ENCODE measurements around the gene JAG2. TPM values are rescaled to one million over a fixed set of nuclear protein-coding genes. Genes with fewer than 3 reads are reported as not detected.

Gene JAG2
- total RNA-seq, 1 experiment from 2014 or later, result 17.9 TPM

DNA sequence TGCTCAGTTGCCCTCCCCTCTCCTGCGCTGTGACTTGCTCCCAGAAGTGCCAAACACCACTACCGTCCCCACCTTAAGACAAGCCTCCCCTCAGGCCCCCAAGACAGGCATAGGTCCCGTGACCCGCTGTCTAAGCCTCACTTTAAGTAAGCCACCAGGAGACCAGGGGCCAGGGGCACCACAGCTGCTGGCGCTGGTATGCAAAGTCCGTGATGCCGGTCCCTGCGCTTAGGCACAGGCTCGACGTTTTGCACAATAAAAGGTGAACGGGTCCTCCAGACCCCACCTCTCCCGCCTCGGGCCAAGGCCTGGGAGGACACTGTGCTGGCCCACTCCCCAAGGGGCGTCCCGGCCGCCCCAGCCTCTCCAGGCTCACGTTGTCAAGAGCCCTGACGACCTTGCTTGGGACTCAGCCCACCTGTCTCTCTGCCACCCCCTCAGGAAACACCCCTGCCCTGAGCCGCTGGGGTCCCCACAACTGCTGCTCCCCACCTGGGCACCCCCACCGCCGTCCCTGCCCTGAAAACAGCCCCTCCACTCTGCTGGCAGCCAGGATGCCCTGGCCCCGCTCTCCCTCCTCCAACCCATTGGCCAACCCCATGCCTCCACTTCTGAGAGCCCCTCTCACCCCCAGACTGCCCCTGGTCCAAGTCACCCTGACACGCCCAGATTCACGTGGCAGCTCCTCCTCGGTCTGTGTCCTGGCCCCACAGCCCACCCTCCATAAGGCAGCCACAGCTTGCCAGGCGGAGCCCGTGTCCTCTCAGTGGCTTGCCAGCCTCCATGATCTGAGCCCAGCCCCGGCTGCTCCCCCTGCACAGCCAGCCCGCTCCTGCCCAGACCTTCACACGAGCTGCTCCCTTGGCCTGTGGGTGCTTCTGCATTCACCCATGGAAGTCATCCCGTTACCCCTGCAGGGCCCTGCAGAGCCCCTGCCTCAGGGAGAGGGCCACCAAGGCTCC lies 11.9 kb downstream of the JAG2 start:
- no peaks in the 10 kb centered on the region for H3K36me3 ChIP-seq (replicated peaks; ENCODE audit: control insufficient read depth, insufficient read depth, low read length)
- H3K27me3 ChIP-seq (ENCODE audit: control insufficient read depth, insufficient read depth, low read length), result no peaks in the 10 kb centered on the region
- DNase-seq, result no peak
- H3K4me3 ChIP-seq (ENCODE audit: insufficient read depth, low read depth, low read length), result no peak overlapping the region

DNA sequence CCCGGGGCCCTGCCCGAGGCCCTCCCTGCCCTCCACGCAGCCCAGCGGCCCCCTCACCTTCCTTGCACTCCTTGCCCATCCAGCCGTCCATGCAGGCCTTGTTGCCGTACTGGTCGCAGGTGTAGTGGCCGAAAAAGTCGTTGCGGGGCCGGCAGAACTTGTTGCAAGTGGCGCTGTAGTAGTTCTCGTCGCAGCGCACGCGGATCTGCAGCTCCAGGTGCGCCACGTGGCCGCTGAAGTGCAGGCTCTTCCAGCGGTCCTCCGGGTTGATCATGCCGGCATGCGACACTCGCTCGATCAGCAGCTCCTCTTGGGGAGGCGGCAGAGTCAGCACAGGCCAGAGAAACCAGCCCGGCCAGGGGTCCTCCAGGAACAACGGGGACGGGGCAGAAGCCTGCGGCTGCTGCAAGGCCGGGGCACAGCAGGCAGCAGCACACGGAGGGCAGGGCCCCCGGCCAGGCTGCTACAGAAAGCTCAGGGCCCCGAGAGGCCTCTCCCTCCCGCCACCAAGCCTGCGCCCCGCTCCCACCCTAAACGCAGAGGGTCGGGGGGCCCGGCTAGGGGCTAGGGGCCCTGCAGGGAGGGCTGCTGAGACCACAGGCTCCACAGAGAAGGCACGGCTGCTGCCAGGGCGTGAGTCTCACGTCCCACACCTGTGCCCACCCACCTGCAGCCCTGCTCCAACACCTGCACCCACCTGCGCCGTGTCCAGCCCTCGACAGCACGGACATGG lies 12.7 kb downstream of the JAG2 start:
- H3K27me3 ChIP-seq (ENCODE audit: control insufficient read depth, insufficient read depth, low read length), result no peaks in the 10 kb centered on the region
- H3K36me3 ChIP-seq (replicated peaks; ENCODE audit: control insufficient read depth, insufficient read depth, low read length), result no peaks in the 10 kb centered on the region
- H3K4me3 ChIP-seq (ENCODE audit: insufficient read depth, low read depth, low read length), result no peak overlapping the region
- DNase-seq, result peak; percentile 87

DNA sequence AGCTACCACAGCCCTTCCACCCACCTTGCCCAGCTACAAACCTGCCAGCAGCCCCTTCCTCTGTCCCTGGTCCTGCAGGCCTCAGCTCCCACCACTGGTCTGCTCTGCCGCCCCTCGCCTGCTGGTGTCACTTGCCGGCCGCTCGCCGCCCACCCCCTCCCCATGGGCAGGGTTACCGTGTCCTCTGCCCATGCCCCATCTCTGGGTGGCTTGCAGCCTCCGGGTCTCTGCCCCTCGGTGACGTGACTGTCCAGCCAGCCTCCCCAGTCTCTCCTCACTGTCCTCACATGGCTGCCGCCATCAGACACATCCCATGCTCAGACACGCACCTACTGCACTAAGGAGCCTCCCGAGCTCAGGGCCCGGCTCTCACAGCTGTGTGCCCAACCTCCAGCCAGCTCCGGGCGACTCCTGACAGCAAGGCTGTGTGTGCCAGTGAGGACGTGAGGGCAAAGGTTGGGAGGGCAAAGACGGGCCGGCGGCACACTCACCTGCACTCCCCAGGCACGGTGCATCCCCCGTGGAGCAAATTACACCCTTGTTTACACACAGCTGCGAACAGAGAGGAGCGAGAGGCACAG lies 13.4 kb downstream of the JAG2 start:
- no peaks in the 10 kb centered on the region for H3K27me3 ChIP-seq (ENCODE audit: control insufficient read depth, insufficient read depth, low read length)
- H3K36me3 ChIP-seq (replicated peaks; ENCODE audit: control insufficient read depth, insufficient read depth, low read length), result no peaks in the 10 kb centered on the region
- DNase-seq, result peak; percentile 87
- no peak overlapping the region for H3K4me3 ChIP-seq (ENCODE audit: insufficient read depth, low read depth, low read length)

DNA sequence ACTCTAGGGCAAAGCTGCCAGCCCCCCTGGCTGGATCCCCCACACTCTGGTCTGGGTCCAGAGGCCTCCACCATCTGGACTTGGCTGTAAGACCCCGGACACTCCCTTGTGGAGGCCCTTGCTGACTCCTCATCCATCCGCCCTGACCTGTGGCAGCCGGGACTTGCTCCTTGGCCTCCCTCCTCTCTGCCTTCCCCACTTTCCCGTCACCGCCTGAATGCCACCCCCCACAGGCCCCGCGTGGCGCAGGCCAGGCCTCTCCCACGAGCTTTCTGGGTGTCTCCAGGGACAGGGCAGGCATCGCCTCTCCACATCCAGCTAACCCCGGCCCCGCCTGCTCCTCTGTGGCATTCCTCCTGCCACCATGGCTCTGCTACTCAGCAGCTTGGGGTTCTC lies 14.1 kb downstream of the JAG2 start:
- DNase-seq, result no peak
- no peaks in the 10 kb centered on the region for H3K27me3 ChIP-seq (ENCODE audit: control insufficient read depth, insufficient read depth, low read length)
- H3K4me3 ChIP-seq (ENCODE audit: insufficient read depth, low read depth, low read length), result no peak overlapping the region
- H3K36me3 ChIP-seq (replicated peaks; ENCODE audit: control insufficient read depth, insufficient read depth, low read length), result no peaks in the 10 kb centered on the region

DNA sequence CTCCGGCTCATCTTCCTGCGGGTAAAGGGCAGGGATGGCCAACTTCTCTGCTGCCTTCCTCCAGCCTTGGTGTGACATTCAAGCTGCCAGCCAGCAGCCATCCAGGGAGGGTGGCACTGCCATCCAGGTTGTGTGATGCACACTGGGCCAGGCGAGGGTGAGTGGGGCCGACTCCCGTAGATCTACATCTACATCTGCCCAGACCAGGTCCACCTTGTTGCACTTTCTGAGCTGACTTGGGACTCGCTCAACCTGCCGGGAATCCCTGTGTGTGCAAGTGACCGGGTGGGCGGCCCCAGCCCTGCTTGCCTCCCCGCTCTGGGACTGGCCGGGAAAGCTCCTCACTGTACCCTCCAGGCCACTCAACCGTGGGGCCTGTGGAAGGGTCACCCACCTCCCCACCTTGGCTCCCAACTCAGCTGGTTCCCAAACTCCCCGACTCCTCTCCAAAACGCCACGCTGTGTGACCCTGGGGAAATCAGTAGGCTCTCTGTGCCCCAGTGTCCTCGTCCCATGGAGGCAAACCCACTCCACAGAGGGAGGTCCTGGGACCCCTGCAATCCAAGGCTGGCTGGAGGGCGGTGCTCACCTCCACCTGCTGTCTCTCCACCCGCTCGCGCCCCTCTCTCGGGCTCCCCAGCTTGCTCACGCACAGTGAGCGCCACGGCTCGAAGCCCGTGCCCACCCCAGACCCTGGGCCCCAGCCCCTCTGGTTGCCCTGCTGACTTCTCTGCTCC lies 14.7 kb downstream of the JAG2 start:
- peak; percentile 63 for DNase-seq
- Histone ChIP-seq H3K36me3 (replicated peaks; ENCODE audit: control insufficient read depth, insufficient read depth, low read length) (no peaks in the 10 kb centered on the region), H3K27me3 (ENCODE audit: control insufficient read depth, insufficient read depth, low read length) (no peaks in the 10 kb centered on the region), H3K4me3 (ENCODE audit: insufficient read depth, low read depth, low read length) (no peak overlapping the region)

DNA sequence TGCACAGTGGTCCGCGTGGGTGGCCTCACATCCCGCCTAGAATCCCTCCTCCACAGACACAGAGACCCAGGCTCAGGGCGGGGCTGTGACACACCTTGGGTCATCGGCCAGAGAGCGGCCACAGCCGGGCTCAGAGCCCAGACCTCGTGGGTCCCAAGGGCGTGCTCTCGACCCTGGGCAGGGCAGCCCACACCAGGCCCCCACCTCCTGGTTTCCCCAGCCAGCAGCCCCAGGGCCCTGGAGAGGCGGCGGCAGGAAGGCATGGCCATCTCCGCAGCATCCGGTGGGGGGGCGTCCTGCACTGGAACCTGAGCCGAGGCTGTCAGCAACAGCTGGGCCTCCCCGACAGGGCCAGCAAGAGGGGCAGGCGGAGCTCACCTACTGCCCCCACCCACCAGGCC lies 15.2 kb downstream of the JAG2 start:
- no peaks in the 10 kb centered on the region for H3K36me3 ChIP-seq (replicated peaks; ENCODE audit: control insufficient read depth, insufficient read depth, low read length)
- H3K27me3 ChIP-seq (ENCODE audit: control insufficient read depth, insufficient read depth, low read length), result no peaks in the 10 kb centered on the region
- no peak overlapping the region for H3K4me3 ChIP-seq (ENCODE audit: insufficient read depth, low read depth, low read length)
- peak; percentile 71 for DNase-seq

DNA sequence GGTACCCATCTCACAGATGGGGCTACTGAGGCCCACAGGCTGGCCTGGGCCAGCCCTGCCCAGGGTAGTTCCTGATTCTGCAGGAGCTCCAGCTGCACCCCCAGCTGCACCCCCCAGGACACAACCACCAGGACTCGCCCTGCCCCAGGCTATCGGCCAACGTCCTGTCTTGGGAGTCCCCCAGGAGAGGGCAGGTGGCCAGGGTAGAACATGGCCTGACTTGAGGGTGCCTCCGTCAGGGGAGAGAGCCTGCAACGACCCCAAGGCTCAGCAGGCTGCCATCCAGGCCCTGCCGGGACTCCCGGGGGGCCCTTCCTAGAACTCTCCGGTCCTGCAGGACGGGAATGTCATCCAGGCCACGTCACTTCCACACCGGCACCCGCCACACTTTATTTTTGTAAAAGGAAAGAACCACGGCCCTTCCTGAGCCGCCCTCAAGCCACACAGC lies 15.8 kb downstream of the JAG2 start:
- DNase-seq, result peak; percentile 65
- Histone ChIP-seq H3K4me3 (ENCODE audit: insufficient read depth, low read depth, low read length) (no peak overlapping the region), H3K36me3 (replicated peaks; ENCODE audit: control insufficient read depth, insufficient read depth, low read length) (no peaks in the 10 kb centered on the region), H3K27me3 (ENCODE audit: control insufficient read depth, insufficient read depth, low read length) (no peaks in the 10 kb centered on the region)

DNA sequence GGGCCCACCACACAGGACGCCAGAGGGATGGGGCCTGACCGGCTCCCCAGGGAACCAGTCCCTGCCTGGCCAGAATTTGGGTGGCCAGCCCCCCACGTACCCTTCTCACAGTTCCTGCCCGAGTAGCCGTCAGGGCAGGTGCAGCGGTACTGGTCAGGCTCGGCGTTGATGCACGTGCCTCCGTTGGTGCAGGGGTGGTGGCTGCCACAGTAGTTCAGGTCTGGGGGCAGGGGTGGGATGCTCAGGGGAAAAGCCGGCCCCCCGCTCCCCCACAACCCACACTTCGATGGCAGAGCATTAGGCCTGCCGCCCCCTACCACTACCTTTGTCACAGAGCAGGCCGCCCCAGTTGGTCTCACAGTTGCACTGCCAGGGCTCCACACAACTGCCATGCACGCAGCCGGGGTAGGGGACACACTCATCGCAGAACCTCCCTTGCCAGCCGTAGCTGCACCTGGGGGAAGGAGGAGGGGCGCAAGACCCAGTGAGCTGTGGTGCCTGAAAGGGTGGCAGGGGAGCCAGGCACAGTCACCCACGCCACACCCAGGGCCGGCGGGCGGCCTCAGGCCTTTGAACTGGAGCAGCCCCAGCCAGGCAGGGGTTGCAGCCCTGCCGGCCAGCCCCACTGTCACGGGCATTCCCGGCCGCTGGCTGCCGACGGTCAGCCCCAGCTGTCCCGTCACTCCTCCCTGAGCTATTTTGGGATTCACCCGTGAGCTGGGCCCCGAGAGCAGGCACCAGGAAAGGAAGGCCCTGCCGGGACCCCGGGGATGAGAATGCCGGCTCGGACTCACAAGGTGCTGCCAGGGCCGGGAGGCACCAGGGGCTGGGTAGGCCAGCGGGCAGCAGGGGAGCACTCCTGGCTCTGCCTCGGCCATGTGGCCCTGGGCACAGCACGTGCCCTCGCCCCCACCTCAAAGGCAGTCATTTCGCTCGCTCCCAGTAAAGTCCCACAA lies 16.5 kb downstream of the JAG2 start:
- Histone ChIP-seq H3K27me3 (ENCODE audit: control insufficient read depth, insufficient read depth, low read length) (no peaks in the 10 kb centered on the region), H3K4me3 (ENCODE audit: insufficient read depth, low read depth, low read length) (no peak overlapping the region), H3K36me3 (replicated peaks; ENCODE audit: control insufficient read depth, insufficient read depth, low read length) (no peaks in the 10 kb centered on the region)
- DNase-seq, result peak; percentile 71

DNA sequence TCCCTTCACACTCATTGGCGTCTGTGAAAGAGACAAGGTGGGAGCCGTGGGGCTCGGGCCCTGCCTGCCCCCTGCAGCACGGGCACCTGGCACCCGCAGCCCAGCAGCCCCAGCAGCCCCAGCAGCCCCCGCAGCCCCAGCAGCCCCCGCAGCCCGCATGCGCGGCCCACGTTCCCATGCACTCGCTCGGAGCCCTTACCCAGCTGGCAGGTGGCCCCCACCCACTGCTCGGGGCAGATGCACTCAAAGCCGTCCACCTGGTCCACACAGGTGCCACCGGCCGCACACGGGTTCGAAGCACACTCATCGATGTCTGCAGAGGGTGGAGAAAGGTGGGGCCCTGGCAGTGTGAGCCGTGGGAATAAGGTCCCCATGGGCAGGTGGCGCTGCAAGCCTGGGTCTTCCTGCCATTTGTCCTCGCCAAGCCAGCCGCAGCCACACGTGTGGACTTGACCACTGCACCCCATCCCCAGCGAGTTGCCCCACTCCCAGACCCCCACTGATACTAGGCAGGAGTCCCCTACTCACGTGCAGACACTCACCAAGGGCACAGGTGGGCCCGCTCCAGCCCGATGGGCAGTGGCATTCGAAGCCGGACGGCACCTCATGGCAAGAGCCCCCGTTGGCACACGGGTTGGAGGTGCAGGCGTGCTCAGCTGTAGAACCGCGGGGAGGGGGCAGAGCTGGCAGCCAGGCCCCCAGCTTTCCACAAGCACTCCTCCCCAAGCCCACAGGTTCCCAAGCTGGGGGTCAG lies 17.3 kb downstream of the JAG2 start:
- DNase-seq, result peak; percentile 74
- H3K36me3 ChIP-seq (replicated peaks; ENCODE audit: control insufficient read depth, insufficient read depth, low read length), result no peaks in the 10 kb centered on the region
- no peak overlapping the region for H3K4me3 ChIP-seq (ENCODE audit: insufficient read depth, low read depth, low read length)
- H3K27me3 ChIP-seq (ENCODE audit: control insufficient read depth, insufficient read depth, low read length), result no peaks in the 10 kb centered on the region

DNA sequence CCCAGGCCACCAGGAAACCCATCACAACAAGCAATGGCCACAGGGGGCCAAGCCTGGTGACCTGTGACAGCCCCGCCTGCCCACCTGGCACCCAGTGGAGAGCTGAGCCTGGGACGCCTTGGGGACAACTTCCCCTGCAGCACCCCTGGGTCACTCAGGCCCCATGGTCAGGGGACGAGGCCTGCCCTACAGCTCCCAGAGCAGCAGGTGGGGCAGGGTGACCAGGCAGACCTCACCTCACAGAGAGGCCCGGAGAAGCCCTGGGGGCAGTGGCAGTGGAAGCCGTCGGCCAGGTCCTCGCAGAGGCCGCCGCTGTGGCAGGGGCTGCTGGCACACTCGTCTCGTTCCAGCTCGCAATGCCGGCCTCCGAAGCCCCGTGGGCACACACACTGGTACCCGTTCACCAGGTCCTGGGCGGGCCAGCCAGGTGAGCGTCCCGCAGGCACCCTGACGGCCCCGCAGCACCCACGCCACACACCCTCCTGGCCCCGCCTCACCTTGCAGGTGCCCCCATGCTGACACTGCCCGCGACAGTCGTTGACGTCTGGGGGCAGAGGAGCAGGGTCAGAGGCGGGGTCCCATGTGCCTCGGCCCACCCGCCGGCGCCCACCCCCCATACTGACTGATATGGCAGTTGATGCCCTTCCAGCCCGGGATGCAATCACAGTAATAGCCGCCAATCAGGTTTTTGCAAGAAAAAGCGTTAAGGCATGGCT lies 18.1 kb downstream of the JAG2 start:
- H3K4me3 ChIP-seq (ENCODE audit: insufficient read depth, low read depth, low read length), result no peak overlapping the region
- peak; percentile 73 for DNase-seq

DNA sequence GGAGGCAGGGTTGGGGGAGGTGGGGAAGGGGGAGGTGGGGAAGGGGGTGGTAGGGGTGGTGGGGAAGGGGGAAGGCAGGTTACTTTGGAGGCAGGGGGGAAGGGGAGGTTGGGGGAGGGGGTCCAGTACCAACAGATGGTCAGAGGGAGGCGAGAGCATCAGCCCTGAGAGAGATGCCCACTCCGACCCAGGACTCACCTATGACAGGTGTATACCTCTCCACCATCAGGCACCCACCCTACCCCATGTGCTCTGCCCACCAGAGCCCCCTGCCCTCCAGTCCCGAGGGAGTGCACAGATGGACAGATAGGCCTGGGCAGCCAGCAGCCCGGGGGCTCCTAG lies 18.6 kb downstream of the JAG2 start:
- no peak overlapping the region for H3K4me3 ChIP-seq (ENCODE audit: insufficient read depth, low read depth, low read length)
- peak; percentile 62 for DNase-seq
- H3K36me3 ChIP-seq (replicated peaks; ENCODE audit: control insufficient read depth, insufficient read depth, low read length), result no peaks in the 10 kb centered on the region
- no peaks in the 10 kb centered on the region for H3K27me3 ChIP-seq (ENCODE audit: control insufficient read depth, insufficient read depth, low read length)

More for the DNA sequence above, 18.1 kb downstream of the JAG2 start:
- no peaks in the 10 kb centered on the region for H3K36me3 ChIP-seq (replicated peaks; ENCODE audit: control insufficient read depth, insufficient read depth, low read length)
- no peaks in the 10 kb centered on the region for H3K27me3 ChIP-seq (ENCODE audit: control insufficient read depth, insufficient read depth, low read length)

DNA sequence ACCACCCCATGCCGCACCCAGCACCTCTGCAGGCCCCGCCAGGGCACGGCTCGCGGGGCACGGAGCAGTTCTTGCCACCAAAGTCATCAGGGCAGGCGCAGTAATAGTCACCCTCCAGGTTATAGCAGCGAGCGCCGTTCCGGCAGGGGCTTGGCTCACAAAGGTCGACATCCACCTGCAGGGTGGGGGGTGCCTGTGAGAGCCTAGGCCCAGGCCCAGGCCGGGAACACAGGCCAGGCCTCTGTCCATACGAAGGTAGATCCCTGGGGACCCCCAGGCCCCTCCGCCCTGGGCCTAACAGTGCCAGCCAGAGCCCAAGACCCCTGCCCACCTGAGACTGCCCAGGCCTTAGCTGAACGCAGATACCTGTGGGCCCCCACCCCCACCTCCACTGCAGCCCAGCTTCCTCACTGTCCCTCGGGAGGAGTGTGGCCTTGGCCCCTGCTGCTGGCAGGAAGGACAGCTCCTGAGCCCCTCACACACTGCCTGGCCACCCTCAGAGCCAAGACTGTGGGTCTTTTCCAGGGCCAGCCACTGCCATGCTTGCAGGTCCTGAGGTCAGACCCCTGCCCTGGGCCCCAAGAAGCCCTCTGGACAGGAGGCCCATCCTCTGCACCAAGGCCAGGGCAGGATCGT lies 19.3 kb downstream of the JAG2 start:
- H3K36me3 ChIP-seq (replicated peaks; ENCODE audit: control insufficient read depth, insufficient read depth, low read length), result no peaks in the 10 kb centered on the region

More for the DNA sequence above, 19.3 kb downstream of the JAG2 start:
- DNase-seq, result peak; percentile 68
- H3K4me3 ChIP-seq (ENCODE audit: insufficient read depth, low read depth, low read length), result no peak overlapping the region
- H3K27me3 ChIP-seq (ENCODE audit: control insufficient read depth, insufficient read depth, low read length), result no peaks in the 10 kb centered on the region
